ENCODE results near the gene SLC9A3.

The SLC9A3 gene

GRCh38 chr5:442335-443238, 81.7 kb downstream of the SLC9A3 start, which contains the start of gene EXOC3:
Gene EXOC3 (plus strand): TSS chr5:443176. CDS start chr5:446206, 3,030 bp downstream.
- DNase-seq (ENCODE audit: low spot score): peak; percentile 88

DNA sequence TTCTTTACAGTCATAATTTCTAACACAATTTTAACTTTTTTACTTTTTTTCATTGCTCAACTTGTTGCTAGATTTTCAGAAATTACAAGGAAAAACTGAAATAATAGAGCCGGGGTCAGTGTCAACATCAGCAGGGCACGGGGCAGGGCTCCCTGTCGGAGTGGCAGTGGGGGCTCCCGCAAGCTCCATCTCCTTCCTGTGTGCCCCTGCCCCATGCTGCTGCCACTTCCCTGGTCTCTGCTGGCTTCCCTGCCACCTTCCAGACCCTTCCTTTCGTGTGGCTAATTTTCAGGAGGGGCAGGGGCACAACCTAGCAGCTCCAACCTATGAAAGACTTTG, 82.3 kb downstream of the SLC9A3 start:
- no peak for DNase-seq (ENCODE audit: low spot score)

- no peak for DNase-seq (ENCODE audit: low spot score)
Observed at GRCh38 chr5:440401-441201, 83.6 kb downstream of the SLC9A3 start.

- DNase-seq (ENCODE audit: low spot score): no peak
Observed at GRCh38 chr5:439636-440035, 84.6 kb downstream of the SLC9A3 start.

DNA sequence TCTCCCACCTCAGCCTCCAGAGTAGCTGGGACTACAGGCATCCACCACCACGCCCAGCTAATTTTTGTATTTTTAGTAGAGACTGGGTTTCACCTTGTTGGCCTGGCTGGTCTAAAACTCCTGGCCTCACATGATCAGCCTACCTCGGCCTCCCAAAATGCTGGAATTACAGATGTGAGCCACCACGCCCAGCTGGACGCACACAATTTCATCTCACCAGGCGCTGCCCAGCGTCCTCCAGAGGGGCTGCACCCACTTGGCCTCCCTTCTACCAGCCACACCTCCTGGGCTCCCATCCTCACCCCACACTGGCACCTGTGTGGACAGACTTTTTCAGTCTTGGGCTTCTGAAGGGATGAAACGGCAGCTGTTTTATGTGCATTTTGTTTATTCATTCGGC, 85.1 kb downstream of the SLC9A3 start:
- DNase-seq (ENCODE audit: low spot score): no peak

DNA sequence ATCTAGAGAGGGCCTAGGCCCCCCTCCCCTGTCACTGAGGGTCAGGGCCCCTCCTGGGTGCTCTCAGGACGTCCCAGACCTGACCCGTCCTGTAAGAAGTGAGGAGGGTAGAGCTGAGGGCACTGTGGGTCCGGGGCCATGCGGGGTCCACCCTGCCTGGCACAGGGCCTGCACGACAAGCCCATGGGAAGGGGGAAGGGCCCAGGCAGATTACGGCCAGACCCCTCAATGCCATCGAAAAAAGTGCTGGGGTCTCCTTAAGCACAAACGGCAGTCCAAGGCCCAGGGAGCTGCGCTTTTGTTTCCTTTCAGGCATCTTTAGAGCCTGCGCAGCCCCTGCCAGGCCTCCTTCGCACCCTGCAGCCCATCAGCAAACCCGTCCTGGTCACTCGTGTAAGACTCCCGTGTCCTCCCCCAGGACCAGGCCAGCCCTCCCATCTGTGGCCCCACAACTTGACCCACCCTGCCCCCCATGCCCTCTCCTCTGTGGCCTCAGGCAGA, 85.7 kb downstream of the SLC9A3 start:
- no peak for DNase-seq (ENCODE audit: low spot score)

GRCh38 chr5:437281-437771, 86.9 kb downstream of the SLC9A3 start:
- no peak for DNase-seq (ENCODE audit: low spot score)

DNA sequence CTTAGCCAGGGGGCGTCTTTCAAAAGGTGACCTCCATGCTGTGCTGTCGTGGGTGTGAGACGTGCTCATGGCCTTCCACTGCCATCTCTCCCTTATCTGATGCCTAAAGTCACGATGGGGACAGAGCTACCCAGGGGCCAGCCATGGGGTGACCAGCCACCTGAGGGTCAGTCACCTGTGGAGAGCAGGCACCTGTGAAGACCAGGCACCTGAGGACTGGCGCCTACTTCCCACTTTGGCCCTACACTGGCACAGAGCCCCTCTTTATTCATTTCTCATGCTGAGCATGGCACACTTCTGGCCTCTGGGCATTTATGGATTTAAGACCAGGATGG, 87.6 kb downstream of the SLC9A3 start:
- DNase-seq (ENCODE audit: low spot score): no peak

DNA sequence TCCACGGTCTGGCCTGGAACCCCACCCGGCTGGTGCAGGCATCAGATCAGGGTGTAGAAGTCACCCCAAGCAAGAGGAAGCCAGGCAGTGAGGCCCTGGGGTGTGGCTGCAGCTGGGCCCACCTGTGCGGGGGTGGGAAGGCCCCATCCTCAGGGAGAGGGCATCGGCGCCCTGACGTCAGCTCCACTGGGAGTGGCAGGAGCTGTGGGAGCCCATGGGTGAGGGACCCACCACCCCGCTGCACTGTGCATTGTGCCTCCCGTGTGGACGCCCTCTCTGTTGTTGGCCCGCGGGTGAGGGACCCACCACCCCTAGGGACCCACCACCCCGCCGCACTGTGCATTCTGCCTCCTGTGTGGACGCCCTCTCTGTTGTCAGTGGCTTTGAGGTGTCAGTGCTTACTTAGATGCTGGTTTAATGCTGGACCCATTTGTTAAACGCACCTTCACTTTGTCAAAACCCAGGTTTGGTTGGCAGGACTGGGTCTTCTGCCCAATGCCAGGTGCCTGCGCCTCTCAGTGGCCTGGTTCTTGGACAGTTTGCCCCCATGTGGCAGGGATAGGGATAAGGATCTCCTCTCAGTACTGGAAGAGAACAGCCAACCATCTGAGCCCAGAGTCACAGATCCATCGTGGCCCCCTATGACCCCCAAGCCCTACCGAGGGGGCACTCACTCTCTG, 88.1 kb downstream of the SLC9A3 start:
- no peak for DNase-seq (ENCODE audit: low spot score)

DNA sequence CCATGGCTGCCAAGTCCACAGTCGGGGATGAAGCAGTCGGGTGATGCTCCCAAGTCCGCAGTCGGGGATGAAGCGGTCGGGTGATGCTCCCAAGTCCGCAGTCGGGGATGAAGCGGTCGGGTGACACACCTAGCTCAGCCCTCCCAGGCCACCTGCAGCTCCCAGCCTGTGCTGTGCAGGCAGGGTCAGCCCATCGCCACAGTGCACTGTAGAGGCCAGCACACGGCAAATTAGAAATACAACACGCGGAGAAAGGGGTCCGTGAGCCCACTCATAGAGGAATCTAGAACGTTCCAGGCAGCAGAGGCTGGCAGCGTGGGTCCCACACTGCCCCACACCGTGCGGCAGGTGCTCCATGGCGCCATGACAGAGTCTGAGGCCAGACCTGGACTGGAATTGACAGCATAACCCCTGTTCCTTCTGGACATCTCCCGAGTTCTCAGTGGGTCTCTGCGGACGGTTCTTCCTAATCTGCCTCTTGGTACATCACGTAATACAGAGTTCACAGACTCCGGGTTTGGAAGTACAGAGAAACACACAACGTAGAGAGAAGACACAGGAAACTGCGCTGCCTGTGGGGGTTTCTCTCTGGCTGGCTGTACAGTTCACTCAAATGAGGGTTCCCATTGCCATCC, 89.0 kb downstream of the SLC9A3 start:
- DNase-seq (ENCODE audit: low spot score): no peak

- DNase-seq (ENCODE audit: low spot score): no peak
Observed at GRCh38 chr5:434443-435146, 89.7 kb downstream of the SLC9A3 start.

DNA sequence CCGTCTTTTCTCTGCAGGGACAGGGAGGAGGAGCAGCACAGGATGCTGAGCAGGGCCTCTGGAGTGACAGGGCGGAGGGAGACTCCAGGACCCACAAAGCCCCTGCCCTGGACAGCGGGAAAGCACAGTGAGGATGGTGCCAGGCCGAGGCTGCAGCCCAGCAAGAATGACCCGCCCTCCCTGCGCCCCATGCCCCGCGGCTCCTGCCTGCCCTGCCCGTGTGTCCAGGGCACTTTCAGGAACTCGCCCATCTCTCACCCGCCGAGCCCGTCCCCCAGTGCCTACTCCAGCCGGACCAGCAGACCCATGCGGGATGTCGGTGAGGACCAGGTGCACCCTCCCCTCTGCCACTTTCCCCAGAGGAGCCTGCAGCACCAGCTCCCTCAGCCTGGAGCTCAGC, 90.4 kb downstream of the SLC9A3 start:
- no peak for DNase-seq (ENCODE audit: low spot score)

DNA sequence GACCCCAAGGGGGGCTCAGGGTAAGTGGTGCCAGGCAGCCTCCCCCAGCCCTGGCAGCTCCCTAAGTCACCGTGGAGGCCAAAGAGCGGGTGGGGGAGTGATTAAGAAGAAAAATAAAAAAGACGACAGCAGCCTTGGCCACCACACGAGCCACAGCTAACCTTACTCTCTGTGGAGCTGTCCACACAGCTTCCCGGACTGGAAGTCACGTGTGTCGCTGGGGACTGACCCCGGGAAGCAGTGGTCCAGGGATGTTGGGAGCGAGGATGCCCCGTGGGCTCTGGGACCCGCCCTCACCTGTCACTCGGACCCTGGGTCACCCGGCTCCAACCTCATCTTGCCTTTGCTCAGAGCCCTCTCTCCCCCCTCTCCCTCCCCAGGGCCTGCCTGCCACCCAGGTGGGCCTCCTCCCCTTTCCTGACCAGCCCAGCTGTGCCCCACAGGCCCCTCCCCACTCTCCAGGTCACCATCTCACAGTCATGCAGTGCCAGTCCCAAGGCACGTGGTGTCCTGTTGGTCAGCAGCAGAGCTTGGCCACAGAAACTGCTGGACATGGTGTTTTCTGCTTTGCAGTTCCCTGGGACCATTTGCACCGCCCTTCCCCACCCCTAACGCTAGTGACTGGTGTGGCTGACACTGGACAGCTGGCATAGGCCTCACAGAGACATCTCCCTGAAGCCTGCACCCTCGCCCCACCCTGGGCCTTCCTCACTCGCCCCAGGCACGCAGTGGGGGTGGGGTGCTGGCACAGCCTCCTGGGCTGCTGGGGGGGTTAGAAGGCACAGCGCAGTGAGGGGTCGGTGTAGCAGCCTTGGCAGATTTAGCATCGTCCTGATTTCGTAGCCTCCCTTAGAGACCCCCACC, 91.1 kb downstream of the SLC9A3 start:
- DNase-seq (ENCODE audit: low spot score): no peak

DNA sequence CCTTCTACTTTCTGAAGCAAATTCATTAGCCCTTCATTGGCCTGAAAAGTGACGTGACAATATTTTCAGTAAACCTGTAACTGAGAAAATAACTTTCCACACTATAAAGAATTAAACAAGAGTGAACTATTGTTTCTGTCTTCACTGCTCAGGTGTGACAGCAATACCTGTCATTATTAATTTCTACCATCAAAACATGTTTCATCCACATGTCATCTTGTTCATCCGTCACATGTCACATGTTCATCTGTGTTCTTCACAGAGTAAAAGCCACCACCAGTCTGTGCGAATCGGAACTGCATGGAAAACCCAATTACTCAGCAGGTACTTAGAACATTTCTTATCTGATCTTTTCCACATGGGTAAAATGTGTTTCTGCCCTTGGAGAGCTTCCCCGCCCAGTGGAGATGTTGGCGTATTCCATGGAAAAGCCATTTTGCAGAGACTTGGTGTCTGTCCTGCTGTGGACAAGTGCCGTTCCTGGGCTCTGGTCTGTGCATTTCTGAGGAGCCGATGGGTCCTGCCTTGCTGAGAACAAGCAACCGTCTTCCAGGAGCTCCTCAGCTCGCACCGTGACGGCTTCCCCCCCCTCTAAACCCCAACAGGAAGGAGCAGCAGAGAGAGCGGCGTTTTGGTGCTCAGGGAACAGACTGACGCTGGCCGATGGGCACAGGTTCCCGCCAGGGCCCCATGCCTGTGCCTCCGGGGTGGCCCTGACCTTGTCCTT, 91.9 kb downstream of the SLC9A3 start:
- DNase-seq (ENCODE audit: low spot score): no peak

GRCh38 chr5:431711-432050, 92.6 kb downstream of the SLC9A3 start:
- DNase-seq (ENCODE audit: low spot score): no peak

DNA sequence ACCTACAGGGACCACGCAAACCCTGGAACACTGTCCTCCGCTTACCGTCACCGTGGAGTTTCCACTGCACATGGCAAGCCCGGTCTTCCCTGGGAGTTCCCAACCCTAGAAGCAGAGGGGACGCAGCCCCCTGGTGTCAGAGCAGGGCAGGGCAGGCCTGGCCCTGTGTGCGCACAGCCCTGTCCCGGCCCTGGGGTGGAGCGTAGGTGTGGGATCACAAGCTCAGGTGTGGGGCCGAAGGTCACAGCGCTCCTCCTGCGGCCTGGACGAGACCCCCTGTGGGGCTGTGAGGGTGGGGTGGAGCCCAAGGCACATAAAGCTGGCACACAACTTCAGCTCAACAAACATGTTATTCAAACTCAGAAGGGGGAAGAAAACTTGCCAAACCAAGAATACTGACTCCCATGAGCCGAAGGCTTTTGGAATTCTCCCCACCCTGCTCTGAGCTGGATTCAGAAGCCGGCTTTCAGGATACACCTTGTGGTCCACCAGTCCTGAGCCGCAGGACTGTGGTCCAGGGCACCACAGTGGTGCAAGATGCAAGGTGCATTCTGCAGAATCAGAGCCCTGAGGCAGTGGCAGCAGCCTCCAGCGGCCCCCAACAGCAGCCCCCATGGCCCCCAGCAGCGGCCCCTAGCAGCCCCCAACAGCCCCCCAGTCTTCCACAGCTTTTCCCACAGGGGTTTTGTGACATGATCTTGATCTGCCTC, 93.1 kb downstream of the SLC9A3 start:
- DNase-seq (ENCODE audit: low spot score): peak; percentile 93

DNA sequence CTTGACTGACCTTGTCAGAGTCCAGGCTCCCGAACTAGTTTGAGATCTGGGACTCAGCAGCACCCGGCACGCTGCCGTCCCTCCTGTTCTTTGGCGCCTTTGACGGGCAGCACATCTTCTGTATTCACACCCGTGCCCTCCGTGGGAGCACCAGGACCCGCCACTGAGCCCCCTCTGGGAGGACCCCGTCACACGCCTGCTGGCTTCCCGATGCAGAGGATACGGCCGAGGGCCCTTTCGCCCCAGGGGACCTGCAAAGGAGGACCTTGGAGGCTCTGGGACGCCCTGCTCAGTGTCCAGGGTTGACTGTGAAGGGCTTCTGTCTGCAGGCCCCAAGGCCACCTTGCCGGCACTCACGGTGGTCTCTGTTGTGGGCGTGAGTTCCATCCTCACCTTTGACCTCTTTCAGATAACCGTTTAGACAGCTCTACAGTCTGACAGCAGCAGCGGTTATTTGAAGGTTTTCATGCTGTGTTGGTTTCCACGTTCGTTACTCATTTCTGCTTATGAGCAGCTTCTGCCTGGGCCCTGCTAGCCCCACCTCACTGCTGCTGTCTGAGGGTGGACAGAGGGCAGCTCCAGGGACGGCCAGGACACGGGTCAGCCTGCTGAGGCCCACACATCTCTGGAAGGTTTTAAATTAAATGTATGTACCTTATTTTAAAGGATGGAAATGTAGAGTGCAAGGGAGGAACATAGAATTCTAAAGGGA, 93.9 kb downstream of the SLC9A3 start:
- DNase-seq (ENCODE audit: low spot score): no peak

DNA sequence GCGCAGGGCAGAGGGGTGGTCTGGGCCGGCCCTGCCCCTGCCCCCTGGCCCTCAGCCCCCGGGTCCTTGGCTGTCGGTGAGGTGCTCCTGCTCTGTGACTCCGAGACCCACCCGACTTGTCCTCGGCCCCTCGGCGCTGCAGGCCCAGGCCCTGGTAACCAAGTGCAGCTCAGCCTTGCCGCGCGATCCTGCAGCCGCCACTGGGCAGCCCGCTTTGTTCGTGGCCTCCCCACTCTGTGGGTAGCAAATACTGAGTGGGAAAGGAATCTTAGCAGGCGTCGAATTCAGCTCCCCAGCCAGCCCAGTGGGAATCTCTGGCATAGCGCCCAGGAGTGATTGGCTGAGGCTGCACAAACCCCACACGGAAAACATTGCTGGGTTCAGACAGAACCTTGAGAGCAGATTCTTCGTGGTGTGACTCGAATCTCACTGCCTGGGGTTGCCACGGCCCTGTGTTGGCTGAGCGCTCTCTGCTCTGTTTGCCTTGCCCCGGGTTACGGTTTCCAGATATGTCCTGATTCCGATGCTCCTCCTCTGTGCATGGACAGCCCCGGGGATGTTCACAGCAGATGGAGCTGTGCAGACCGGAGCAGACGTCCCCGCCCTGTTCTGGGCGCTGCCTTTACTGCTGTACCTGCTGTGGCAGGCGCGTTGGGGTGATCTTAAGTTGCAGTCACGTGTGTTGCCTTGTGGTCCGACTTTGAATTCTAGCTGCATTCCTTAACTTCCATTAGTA, 94.6 kb downstream of the SLC9A3 start:
- DNase-seq (ENCODE audit: low spot score): no peak

All from LoVo (cell line).